NCI-H1105 (cell line): ENCODE results near the gene HOXA5.

ENCODE experiments used
- DNase-seq: peaks from one replicate; lab custom pipeline; 2025; lab: John Stamatoyannopoulos, UW

Gene HOXA5

DNA sequence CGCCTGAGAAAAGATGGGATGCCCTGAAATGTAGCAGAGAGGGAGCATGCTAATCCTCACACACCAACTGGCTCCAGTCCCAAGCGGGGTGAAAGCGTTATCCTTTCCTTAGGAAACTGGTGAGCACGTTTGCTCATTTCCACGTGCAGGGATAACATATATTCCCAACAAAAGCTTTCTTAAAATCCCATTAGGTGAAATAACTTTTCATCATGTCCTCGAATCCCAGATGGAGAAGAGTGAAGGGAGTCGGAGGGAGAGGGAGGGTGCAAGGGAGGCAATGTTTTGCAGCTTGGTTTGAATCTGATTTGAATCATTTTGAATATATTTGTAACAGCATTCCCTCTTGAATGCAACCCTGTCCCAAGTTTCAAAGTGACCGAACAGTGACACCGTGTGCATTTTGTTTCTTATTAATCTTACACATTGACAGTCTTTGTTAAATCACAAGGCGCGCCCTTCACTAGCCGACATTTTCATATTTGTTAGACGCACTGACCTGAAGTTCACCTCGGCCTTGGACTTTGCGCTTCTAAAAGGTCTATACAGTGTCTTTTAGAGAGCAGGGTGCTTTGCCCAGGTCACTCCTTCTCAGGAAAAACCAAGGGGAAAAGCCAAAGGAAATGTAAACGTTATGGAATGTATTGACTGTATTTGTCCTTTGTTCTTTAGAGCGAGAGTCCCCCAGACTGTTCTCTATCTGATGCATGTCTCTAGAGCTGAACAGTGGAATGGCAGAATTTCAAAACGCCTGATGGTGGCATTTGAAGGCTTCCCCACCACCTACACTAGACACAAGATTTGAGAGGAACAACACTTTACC, 9.9 kb downstream of the HOXA5 start:
- no peak for DNase-seq

DNA sequence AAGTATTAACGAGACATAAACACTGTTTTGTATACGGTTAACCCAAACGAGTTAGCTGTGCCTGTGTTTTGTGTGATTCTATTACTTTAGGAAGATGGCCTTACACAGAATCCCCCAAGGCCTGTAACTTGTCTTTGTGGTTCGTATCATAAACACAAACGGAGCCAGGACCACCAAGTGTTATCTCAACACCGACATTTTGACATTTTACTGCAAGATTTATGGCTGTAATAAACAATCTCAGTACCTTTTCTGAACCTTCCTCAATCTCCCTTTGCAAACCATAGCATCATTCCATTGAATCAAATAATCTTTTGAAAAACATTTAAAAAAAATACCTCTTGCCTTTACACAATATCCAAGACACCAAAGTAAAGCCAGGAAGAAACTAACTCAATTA, 10.5 kb downstream of the HOXA5 start:
- DNase-seq, result no peak

DNA sequence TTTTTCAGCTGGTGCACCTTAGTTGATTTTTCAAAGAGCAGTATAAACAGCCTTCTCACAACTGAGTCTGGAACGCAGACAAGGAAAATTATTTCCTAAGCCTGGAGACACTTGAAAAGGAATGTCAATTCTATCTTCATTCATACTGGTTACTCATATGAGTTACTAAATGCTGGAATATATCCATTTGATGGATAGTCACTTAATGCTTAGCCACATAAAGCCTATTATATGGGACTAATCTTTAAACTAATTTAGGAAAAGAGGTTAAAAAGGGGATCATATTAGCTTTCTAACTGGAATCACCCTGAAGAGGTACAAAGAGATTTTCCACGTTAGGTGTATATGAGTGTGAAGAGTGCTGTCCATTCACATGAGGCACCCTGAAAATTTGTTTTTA, 11.3 kb downstream of the HOXA5 start:
- no peak for DNase-seq

DNA sequence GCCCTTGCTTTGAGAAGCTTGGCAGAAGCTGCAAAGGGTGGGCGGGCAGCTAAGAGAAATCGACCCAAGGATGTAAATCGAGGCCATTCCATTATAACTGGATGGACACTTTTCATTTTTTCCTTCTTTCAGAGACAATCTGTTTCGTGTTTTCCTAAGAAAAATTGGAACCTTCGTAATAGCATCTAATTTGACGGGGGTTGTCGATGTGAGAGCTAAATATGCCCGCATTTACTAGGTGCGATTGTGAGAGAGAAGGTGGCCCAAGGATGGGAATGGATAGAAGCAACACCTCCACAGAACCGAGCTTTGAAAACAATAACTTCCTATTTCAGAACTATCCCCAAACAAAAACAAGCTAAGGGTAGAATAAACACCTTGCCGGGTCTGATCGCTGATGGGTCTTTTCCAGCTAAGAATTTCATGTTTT, 12.1 kb downstream of the HOXA5 start:
- no peak for DNase-seq

DNA sequence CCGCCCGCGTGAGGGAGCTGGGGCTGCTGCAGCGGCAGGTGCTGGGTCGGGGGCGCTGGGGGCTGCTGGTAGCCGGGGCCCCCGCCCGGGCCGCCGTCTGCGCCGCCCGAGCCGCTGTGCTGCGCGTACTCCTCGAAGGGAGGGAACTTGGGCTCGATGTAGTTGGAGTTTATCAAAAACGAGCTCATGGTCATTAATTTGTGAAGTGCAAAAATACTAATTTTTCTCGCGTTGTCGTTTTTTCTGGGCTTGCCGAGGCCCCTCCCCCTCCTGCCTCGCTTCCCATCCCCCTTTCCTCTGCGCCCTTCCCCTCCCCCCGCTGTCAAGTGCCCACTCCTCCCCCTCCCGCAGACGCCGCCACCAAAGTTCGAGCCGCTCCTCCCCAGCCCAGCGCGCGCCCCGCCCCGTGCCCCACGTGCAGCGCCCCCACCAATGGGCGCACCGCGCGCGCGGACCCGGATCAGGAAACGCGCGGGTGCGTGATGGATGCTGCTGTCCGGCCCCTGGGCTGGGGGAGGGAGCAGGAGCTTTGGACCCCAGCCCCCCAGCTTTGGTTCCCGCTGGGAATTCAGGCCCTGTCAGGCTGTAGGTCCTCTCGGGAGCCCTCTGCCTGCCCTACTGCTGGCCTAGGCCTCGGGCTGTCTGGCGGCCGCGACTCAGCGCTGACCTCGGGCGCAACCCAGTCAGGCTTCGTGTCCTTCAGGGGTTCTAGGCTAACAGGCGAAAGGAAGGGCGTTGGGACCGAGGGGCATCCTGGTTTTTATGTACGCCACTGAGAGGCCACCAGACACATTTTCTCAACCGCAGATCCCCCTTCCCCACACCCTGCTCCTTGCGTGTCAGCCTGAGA, 12.7 kb downstream of the HOXA5 start, which contains the start of gene HOXA4:
TSS of gene HOXA4 (minus strand) at position 218 of the 850 bp plus-strand sequence. CDS start at position 194, 24 bp downstream.
- no peak for DNase-seq

DNA sequence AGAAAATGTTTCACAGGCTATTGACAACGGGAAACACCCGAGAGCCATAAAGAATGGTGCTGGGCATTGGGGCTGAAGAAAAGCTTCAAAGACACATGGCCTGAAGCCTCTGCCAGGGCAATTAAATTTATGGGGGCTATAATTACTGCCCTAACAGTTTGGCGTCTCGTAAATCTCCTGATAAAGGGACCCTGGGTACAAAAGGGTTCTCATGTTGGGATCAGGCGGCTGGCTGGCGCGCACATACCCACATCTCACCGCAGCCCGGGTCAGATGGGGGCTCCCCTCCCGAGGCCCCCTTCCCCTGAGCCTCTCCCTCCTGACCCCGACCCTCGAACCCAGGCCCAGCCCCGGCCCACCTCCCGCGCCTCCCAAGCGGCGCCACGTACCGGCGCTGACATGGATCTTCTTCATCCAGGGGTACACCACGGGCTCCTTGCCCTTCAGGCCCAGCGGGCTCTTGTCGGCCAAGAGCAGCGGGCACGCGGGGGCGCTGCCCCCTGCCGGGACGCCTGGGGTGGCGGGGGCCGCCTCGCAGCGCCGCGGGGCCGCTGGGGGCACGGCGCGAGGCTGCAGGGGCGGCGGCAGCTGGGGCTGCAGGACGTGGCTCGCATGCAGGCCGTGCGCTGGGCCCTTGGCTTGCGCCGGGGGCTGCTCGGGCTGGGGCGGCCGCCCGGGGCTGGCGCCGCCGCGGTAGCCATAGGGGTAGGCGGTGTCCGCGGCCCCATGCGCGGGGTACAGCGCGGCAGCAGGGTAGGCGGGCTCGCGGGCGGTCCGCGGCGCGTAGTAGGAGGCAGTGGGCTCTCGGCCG, 13.5 kb downstream of the HOXA5 start:
- no peak for DNase-seq

DNA sequence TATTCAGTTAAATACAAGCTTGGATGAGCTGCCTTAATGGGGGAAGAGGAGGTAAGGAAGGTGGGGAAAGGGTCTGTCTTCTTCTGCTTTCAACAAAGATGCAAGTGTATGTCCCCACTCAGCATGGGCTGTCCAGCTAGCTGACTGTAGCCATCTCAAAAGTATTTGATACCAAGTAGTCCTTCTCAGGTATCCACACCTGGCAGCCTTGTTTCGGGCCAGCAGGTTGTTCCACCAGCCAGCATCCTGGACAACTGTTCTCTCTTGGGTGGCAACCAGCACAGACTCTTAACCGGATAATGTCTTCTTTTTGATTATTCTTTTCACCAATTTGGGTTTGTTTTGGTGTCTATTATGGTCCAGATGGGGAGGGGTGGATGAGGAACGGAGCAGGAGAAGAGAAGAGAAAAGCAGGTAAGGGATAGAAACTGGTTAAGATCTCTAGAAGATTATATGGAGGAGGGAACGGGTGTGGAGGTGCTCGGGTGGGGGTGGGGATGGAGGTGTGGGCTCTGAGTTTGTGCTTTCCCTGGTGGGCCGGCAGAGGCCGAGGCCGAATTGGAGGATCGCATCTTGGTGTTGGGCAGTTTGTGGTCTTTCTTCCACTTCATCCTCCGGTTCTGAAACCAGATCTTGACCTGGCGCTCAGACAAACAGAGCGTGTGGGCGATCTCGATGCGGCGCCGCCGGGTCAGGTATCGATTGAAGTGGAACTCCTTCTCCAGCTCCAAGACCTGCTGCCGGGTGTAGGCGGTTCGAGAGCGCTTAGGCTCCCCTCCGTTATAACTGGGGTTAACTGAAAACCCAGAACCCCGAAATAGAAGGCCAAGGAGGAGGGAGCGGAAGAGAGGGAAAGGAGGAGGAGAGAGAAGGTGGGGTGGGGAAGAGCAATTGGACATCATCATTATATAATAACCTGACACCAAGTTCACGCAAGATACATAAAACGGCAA, 14.4 kb downstream of the HOXA5 start:
- no peak for DNase-seq

DNA sequence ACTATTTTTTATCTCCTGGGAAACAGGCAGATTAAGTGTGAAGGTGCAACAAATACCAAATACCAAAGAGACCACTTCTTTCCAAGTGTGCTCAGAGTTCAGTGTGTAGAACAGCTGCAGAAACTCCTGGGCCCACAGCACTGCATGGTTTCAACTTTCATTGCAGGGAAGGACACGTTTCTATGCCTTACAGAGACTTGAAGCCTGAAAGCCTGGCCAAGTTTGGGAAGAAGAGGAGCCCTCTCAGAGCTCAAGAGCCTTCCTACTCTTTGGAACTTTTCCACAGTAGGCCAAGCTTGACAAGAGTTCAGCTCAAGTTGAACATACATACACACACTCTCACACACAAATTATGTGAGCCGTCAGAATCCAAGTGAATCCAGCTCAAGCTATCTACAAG, 15.4 kb downstream of the HOXA5 start:
- DNase-seq, result no peak

DNA sequence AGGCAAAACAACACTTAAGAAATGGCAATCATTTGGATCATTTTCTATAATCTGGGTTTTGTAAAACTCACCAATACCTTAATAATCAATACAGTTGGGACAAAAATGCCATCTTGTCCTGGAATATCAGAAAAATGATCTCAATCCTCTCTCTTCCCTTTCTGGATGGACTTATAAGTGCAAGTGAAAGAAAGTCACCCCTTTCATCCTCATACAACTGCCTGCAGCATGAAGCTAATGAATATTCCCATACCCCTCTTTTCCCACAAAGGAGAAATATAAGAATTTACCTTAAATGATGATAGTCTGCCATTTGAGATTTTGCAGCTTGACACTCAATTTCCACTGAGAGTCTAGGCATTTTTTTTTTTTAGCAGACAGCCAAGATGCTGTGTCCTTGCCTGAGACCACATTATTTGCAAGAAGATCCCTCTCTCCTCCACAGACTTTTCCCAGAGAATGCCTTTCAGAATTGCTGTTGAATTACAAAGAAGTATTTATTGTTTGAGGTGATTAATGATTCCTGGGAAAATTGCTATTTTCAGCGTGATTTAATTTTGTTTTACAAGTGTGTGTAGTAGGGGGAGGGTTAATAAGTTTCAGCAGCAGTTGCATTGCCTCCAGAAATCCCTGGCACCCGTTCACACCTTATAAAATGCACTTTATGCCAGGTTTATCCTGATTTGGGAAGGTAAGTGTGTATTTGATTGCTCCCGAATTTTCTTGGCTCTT, 16.7 kb downstream of the HOXA5 start:
- DNase-seq, result no peak

DNA sequence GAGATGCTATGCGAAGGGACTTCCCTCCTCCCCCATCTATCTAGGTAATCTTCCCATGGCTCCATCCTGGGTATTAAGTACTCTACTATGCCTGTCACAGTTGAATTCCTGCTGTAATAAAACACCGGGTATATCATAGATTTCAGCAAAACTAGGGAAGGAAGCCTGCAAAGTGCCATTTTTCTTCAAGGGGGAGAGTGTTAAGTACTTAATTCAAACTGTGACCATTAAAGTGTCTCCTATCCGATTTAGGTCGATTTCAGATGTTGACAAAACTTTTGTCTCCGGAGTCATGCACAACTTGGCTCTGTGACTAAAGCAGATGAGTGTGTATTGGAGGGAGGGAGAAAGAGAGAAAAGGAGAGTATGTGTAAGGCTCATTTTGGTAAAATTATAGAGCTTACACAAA, 17.5 kb downstream of the HOXA5 start:
- no peak for DNase-seq

DNA sequence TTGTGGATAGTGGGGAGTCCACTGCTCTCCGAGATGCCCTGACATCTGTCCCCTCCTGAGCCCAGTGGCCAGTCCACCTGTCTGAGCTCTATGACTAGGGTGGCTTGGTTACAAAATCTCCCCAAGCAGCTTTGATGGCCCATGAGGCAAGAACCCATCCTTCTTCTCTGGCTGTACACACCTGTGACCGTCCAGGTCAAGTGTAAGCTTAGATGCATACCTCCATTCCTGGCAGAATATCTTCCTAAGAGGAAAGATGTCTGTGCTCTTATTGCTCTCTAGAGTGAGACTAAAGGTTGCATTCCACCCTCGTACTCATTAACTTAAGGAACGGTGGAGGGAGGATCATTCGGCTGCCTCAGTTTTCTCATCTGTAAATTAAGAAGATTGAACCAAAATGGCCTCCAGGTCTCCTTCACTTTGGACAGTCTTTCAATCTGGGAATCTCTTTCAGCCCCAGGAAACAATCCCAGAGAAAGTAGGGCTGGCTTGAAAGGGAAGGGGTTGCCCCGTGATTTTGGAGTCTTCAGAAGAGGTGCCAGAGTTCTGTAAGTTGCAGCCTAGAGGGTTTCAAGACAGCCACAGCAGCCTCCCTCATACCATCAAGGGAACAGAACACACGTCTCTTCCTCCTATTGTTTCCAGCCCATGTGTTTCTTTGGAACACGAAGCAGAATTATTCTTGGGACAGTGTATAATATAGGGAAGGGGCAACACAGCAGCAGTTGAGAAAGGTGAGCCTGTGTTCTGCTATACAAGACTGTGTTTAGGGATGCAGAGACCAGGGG, 18.4 kb downstream of the HOXA5 start:
- DNase-seq, result no peak

DNA sequence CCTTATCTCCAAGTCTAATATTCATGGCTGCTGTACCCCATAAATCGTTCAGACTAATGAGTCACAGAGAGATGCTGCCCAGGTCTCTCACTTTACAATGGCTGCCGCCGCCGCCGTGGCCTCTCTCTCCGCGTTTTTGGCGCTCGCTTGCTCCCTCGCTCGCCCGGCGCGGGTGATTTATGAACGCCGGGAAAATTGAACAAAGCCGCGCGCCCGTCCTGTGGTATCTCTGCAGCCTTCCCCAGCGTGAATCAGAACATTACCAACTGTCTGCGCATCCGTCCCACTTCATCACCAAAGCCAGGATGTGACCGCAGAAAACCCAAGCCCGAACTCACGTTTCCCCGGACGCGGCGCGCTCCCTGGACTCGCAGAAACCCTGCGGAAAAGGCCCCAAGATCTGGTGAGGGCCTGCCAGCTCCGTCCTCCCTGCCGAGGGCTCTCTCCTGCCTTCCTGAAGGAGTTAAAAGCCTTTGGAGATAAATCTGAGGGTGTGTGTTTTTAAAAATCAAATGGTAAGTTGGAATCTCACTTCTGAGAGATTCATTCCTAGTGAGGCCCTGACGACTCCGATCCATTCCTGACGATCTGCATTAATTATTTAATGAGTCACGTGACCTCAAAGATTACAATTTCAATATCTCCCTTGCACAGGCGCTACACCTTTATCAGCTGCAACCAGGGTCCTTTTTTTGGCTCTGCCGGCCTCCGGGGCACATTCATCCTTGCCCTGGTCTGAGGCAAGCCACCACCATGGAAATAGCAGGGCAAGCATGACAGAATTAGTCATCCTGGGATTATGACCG, 19.2 kb downstream of the HOXA5 start:
- DNase-seq, result no peak

DNA sequence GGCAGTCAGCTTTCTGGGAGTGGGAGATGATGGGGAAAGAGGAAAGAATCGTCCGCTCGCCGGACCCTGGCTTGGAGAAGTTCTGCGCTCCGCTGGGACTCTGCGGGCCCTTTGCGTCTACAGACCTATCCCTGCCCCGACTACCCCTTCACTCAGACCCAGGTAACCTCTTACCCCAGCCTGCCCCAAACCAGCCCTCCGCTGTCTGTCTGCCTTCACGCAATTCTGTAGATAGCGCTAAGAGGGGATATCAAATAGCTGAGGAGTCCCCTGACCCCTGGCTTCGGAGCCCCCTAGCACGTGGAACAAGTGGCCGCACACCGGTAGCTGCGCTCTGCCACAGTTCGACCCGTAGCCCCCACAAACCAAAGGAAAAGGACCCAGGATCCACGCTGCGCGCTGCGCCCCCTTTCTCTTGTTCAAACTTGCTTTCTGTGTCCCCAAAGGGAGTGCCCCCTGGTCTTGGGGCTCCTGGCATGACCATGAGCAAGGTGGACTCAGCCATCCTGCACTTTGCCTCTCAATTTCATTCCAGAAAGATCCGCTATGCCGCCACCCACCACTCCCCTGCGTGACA, 19.9 kb downstream of the HOXA5 start:
- no peak for DNase-seq

DNA sequence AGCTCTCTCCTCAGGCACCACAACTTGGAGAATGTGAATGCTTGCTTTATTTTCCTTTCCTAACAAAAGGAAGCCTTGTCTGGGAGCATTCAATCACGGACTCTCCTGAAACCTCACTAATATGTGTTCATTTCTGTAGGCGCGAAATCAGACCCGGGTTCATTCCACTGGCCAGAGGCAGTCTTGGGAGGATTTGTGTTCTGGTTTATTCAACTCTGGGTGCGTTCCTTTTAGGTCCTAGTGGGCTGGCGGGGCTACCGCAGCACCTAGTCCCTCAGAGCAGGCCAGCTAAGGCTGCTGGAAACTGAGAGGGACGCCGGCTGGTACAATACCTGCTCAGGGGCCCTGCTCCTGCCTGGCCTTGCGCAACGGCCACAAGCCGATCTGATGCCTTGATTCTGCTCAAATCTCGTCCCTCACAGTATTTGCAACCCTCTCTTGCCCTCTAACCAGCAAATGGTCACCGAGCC, 20.4 kb downstream of the HOXA5 start:
- DNase-seq, result no peak

DNA sequence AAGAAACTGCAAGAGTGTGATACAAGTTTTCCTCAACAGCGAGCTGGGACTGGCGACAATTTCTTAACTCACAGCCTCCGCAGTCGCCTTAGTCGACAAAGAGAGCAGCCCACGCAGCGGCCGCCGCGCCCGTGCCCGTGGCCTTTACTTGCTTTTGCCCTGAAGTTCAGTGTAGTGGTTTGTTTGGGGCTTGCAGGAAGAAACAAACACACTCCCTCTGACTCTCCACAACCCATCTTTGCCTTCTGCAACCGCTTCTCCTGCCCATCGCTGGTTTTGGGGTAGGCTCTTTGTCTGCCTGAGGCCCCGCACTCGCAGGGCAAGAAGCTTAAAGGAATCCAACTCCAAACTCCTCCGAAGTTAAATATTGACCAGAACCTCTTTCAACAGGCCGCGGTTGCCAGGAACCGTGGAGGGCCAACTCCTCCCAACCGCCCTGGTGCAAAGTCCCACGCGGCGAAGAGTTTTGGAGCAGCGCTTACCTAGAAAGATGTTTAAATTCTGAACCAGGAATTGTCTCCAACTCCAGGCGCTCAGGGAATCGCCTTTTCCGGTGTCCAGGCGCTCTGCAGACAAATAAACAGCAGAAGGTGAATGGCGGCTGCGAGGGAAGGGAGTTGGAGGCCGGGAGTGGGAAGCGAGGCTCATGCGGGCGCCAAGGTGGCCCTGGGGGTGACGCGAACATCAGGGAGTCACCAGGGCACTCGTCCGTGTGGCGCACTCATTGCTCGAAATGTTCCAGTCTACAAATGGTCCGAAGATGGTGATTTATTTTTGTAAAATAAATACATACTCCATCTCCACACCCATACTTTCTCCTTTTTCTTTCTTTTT, 21.2 kb downstream of the HOXA5 start:
- no peak for DNase-seq

DNA sequence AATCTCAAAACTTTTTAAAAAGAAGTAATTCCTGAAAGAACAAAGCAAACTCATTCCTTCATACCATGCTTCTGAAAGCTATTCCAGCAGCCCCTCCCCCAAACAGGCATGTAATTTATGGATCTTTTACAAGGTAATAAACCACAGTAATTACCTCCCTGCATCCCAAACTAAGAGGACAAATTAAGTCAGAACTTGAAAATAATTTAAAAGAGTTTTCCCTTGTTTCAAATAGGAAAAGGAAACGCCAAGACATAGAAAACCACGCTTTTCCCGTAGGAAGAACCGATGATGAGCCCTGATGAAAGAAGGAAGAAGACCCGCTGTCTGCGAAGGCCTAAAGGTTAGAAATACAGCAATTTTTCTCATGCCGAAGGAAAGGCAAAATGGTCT, 21.8 kb downstream of the HOXA5 start:
- DNase-seq, result no peak

DNA sequence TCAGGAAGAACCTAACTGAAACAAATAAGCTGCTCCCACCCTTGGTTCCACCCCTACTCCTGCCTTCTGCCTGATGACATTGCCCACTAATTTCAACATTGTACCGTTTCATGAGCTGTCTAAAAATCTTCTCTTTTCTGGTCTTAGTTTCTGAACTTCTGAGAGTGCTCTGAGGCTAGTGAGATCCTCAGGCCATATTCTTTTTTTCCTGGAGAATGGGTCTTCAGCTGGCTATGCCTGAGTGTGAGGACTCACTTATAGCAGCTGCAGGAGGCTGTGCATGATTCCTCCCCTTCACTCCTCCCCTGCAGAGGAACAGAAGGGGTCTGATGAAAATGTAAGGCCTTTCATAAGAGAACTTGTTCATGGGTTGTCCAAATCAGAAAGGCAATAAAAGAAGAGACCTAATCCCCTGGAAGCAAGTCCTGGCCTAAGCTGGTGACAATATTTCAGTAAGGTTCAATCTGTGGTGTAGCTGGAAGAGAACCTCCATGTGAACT, 24.0 kb downstream of the HOXA5 start:
- no peak for DNase-seq
